Activated CD8-positive, alpha-beta memory T cell treated with anti-CD3 and anti-CD28 coated beads, Interleukin-2, amount 50 U/mL, for 4 hours (primary cell): Measurements from ENCODE around the gene APOBEC4.

Source experiments
- DNase-seq: peaks from one replicate; pipeline ENCODE4 v3.0.0-alpha.2; 2020

Gene APOBEC4

GRCh38 chr1:183674886-183675285, 21.8 kb upstream of the APOBEC4 start:
- DNase-seq: no peak

- no peak for DNase-seq
These were observed 21.2 kb upstream of the APOBEC4 start for GRCh38 chr1:183674339-183674738.

- DNase-seq: no peak
These were observed 20.6 kb upstream of the APOBEC4 start for GRCh38 chr1:183673605-183674323.

- no peak for DNase-seq
These were observed 17.1 kb upstream of the APOBEC4 start for GRCh38 chr1:183670169-183670568.

- no peak for DNase-seq
These were observed 3.2 kb upstream of the APOBEC4 start for GRCh38 chr1:183656355-183656754.

GRCh38 chr1:183655562-183656075, 2.5 kb upstream of the APOBEC4 start:
- peak; percentile 76 for DNase-seq

- no peak for DNase-seq
These were observed 1.6 kb upstream of the APOBEC4 start for GRCh38 chr1:183654706-183655105.

- no peak for DNase-seq
These were observed 848 bp upstream of the APOBEC4 start for GRCh38 chr1:183653876-183654451.

GRCh38 chr1:183653462-183653794, 312 bp upstream of the APOBEC4 start:
- no peak for DNase-seq

GRCh38 chr1:183652107-183652506, 1.0 kb downstream of the APOBEC4 start:
- no peak for DNase-seq

- DNase-seq: no peak
These were observed 1.5 kb downstream of the APOBEC4 start for GRCh38 chr1:183651612-183652011.

GRCh38 chr1:183648042-183648441, 5.1 kb downstream of the APOBEC4 start:
- DNase-seq: no peak

- no peak for DNase-seq
These were observed 6.3 kb downstream of the APOBEC4 start for GRCh38 chr1:183646776-183647175.

GRCh38 chr1:183645531-183645930, 7.6 kb downstream of the APOBEC4 start:
- no peak for DNase-seq

GRCh38 chr1:183642166-183642565, 10.9 kb downstream of the APOBEC4 start:
- DNase-seq: no peak

GRCh38 chr1:183640193-183640592, 12.9 kb downstream of the APOBEC4 start:
- DNase-seq: no peak

- no peak for DNase-seq
These were observed 14.3 kb downstream of the APOBEC4 start for GRCh38 chr1:183638649-183639387.

GRCh38 chr1:183636783-183637182, 16.3 kb downstream of the APOBEC4 start:
- DNase-seq: no peak

- DNase-seq: no peak
These were observed 16.8 kb downstream of the APOBEC4 start for GRCh38 chr1:183636334-183636682.

GRCh38 chr1:183635606-183636333, 17.3 kb downstream of the APOBEC4 start, which contains the start of gene ARPC5:
Gene ARPC5 (minus strand): TSS chr1:183635783. CDS start chr1:183635659, 124 bp downstream.
- DNase-seq: peak; percentile 96

- peak; percentile 33 for DNase-seq
These were observed 18.0 kb downstream of the APOBEC4 start for GRCh38 chr1:183635099-183635605.

GRCh38 chr1:183634429-183635065, 18.6 kb downstream of the APOBEC4 start:
- no peak for DNase-seq
